SU-DHL-6 (cell line): Measurements from ENCODE around the gene ARRDC3.

ENCODE experiments used
- CTCF ChIP-seq: fragments of 200-600 bp; sonication (generic); IDR thresholded peaks from one replicate; pipeline ENCODE4 v1.5.1; 2017; ENCODE audit warnings: antibody characterized with exemption, mild to moderate bottlenecking, low read length, moderate library complexity; ENCODE audit not compliant: insufficient read depth, poor library complexity, severe bottlenecking
- EZH2phosphoT487 ChIP-seq: fragments of 200-600 bp; sonication (generic), shearing (Covaris generic); conservative IDR thresholded peaks from 2 replicates; pipeline ENCODE4 v1.6.1; 2018; ENCODE audit warnings: mild to moderate bottlenecking, antibody characterized with exemption, low read length, moderate library complexity, mixed read lengths

- TF ChIP-seq CTCF (no peak), EZH2phosphoT487 (no peak)
These were observed 3.7 kb downstream of the ARRDC3 start for GRCh38 chr5:91379246-91379913.
